Skeletal muscle cell (primary cell): ENCODE results near the gene LRP8.
"Not testable (repeated sequence)": the region's sequence is repeated elsewhere in the genome, so short reads cannot be mapped to it uniquely, and the experiment has no call there.

ENCODE experiments used
- DNase-seq: peaks from one replicate; pipeline ENCODE4 v3.0.0-alpha.2; 2010; ENCODE audit warnings: low read depth
- H3K4me3 ChIP-seq: 2 replicates; pipeline ENCODE4 v1.5.1; 2011; ENCODE audit warnings: low read depth, mild to moderate bottlenecking, control low read depth, low read length, moderate library complexity

LRP8 gene

GRCh38 chr1:53292690-53293089 is 35.2 kb downstream of the LRP8 start:
- DNase-seq = no peak
- H3K4me3 ChIP-seq = no peak overlapping the region

GRCh38 chr1:53291574-53291973 is 36.3 kb downstream of the LRP8 start:
- DNase-seq = no peak
- H3K4me3 ChIP-seq = no peak overlapping the region

DNA sequence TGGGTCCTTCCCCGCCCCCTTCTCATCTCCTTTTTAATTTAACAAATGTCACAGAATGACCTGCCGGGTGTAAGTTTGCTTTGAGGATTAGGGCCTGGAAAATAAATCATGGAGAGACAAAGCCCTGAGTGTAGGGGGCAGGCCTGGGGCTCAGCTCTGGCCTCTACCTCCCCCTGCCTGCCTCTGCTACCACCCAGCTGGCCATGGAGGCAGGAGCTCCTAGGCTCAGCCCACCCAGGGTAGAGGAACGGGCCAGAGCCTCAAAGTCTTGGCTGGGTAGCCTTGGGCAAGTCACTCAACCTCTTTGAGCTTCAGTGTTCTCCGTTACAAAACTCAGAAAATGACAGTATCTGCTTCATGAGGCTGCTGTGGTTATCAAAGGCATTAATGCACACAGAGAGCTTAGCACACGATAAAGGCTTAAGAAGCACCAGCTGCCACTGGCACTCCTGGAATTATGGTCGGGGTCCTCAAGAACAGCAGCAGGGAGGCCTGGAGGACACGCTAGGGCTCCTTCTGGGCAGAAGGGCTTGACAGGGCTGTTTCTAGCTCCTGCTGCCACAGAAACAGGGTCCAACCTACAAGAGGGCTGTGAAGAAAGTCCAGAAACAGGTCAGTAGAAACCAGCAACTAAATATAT is 39.0 kb downstream of the LRP8 start:
- no peak overlapping the region for H3K4me3 ChIP-seq

GRCh38 chr1:53288002-53288789 is 39.7 kb downstream of the LRP8 start:
- no peak overlapping the region for H3K4me3 ChIP-seq
- DNase-seq = no peak

More for the DNA sequence above, 39.0 kb downstream of the LRP8 start:
- no peak for DNase-seq

DNA sequence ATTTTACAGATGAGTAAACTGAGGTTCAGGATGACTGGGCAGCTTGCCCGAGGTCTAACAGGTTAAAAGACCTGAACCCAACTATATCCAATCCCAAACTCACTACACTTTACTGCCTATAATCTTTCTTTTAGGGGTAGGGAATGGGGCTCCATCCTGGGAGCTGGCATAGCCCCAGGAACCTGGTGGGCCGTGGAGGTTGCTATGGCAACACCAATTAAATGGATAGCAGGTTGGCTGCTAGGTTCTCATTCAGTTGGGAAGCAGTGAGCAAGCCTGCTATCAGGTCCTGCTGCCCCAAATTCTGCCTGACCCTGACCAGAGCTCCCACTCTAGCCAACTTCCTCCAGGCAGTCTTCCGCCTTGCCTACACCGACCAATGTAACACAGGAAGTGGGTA is 40.9 kb downstream of the LRP8 start:
- H3K4me3 ChIP-seq = no peak overlapping the region
- no peak for DNase-seq

- no peak for DNase-seq
- no peak overlapping the region for H3K4me3 ChIP-seq
Observed at GRCh38 chr1:53285969-53286760, 41.7 kb downstream of the LRP8 start.

DNA sequence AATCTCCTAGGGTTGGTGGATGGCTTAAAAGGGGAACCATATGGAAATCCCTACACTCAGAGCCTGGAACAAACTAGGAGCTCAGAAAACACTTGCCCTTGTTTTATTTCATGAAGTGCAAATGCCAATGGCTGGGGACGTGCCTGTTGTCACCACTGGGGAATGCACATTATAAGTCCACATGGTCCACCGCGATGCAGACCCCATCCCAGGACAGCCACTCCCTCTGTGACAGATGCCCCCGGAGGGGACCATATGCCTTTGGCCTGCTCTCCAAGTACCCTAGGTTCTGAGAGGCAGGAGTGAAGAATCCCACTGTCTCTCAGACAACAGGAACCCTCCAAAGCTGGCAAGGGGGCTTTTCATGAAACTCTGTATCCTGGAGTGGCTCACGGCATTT is 42.3 kb downstream of the LRP8 start:
- no peak for DNase-seq
- no peak overlapping the region for H3K4me3 ChIP-seq

GRCh38 chr1:53284224-53285020 is 43.4 kb downstream of the LRP8 start:
- no peak overlapping the region for H3K4me3 ChIP-seq
- DNase-seq = no peak

- not testable (repeated sequence) for H3K4me3 ChIP-seq, DNase-seq
Observed at GRCh38 chr1:53283156-53283555, 44.7 kb downstream of the LRP8 start.

DNA sequence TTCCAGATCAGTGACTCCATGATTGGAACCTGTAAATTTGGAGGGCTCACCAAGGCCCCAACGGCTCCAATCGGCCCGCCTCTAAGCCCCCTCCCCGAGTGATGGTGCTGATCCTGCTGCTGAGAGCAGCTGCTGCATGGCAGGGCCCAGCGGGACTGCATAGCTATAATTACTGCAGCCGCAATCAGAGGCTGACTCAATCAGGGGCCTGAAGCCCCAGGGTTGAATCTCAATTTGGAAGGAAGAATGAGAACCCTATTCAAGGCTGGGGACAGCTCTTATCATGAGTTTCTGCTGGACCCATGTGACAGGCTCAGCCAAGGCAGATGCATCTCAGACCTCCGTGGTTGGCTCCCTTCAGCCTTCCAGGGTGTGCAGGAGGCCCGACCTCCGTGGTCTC is 46.7 kb downstream of the LRP8 start:
- no peak for DNase-seq
- H3K4me3 ChIP-seq = no peak overlapping the region

DNA sequence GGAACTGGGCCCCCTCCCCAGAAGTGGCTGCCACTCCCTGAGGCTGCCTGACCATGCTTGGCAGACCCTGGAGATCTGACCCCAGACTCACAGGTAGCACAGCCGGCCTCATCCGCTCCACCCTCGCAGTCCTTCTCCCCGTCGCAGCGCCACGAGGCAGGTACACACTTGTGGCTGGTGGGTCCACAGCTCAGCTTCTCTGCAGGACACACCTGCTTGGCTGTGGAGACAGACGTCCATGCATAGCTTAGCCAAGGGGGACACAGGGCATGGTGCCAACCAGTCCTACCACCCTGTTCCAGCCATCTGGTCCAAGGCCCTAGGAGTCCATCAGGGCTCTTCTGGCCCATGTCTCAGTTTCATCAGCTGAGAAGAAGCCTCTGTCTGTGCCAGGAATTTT is 47.4 kb downstream of the LRP8 start:
- no peak overlapping the region for H3K4me3 ChIP-seq
- no peak for DNase-seq

- H3K4me3 ChIP-seq = no peak overlapping the region
- no peak for DNase-seq
Observed at GRCh38 chr1:53279296-53280200, 48.3 kb downstream of the LRP8 start.

GRCh38 chr1:53278298-53278725 is 49.6 kb downstream of the LRP8 start:
- no peak for DNase-seq
- no peak overlapping the region for H3K4me3 ChIP-seq

GRCh38 chr1:53277326-53277725 is 50.5 kb downstream of the LRP8 start:
- no peak overlapping the region for H3K4me3 ChIP-seq
- no peak for DNase-seq

GRCh38 chr1:53276902-53277281 is 51.0 kb downstream of the LRP8 start:
- H3K4me3 ChIP-seq = no peak overlapping the region

GRCh38 chr1:53276153-53276901 is 51.5 kb downstream of the LRP8 start:
- H3K4me3 ChIP-seq = no peak overlapping the region
- DNase-seq = no peak

More at GRCh38 chr1:53276902-53277281, 51.0 kb downstream of the LRP8 start:
- DNase-seq = no peak

DNA sequence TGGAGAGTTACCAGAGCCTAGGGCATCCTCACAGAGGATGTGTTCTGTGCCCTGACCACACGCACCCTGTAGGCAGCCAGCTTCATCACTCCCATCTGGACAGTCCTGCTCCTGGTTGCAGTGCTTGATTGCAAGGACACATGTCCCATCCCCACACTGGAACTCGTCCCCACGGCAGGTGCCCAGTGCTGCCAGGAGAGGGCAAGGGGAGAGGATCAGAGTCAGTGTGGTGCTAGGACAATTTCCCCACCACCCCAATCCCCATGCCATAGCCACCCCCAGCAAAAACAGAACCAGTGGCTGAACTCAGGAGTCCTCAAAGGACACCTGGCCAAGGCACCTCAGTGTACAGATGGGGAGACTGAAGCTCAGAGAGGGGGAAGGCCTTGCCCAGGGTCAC is 52.3 kb downstream of the LRP8 start:
- no peak for DNase-seq
- no peak overlapping the region for H3K4me3 ChIP-seq
